ENCODE data around the gene QRSL1. TPM values are rescaled to one million over a fixed set of nuclear protein-coding genes. Genes with fewer than 3 reads are reported as not detected.

Gene QRSL1
- total RNA-seq, 1 donor from 2014 or later, result 17.2 TPM

- Mint-ChIP-seq H3K4me1 (no peaks in the 10 kb centered on the region), H3K27ac (no peak overlapping the region), H3K36me3 (peaks cover 14% of the 10 kb centered on the region), H3K27me3 (ENCODE audit: low read depth) (no peaks in the 10 kb centered on the region), H3K9me3 (peaks cover 8% of the 10 kb centered on the region), H3K4me3 (no peak overlapping the region)
- TF ChIP-seq CTCF (IDR thresholded peaks at IDR 0.05; ENCODE audit: unreplicated experiment), result no peak
- no peak for DNase-seq (ENCODE audit: low spot score in 2 of 2, unreplicated experiment in 2 of 2)
Measured at GRCh38 chr6:106617857-106618256, 11.5 kb upstream of the QRSL1 start.

DNA sequence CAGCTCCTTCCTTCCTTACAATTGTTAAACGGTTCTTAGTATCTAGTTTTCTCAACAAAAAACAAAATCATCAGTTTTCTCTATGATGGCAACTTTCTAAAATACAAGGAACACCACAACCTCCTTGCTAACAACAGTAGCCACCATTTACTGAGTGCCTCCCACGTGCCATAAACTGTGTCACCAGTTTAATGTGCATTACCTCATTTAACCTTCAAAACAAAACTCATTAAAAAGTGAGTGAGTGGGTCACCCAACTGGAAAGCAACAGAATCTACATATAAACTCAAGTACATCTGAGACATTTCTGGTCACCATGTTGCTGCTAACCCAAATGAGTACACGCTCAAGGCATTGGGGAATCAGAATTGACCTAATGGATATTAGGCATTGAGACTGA, 11.1 kb upstream of the QRSL1 start:
- no peak overlapping the region for H3K27ac Mint-ChIP-seq
- H3K9me3 Mint-ChIP-seq, result peaks cover 12% of the 10 kb centered on the region
- H3K36me3 Mint-ChIP-seq, result peaks cover 15% of the 10 kb centered on the region
- TF ChIP-seq CTCF (IDR thresholded peaks at IDR 0.05; ENCODE audit: unreplicated experiment), result no peak
- H3K4me1 Mint-ChIP-seq, result no peaks in the 10 kb centered on the region
- no peaks in the 10 kb centered on the region for H3K27me3 Mint-ChIP-seq (ENCODE audit: low read depth)
- no peak for DNase-seq (ENCODE audit: low spot score in 2 of 2, unreplicated experiment in 2 of 2)
- no peak overlapping the region for H3K4me3 Mint-ChIP-seq

GRCh38 chr6:106619223-106619622, 10.2 kb upstream of the QRSL1 start:
- H3K27ac Mint-ChIP-seq, result no peak overlapping the region
- no peak for TF ChIP-seq CTCF (IDR thresholded peaks at IDR 0.05; ENCODE audit: unreplicated experiment)
- H3K36me3 Mint-ChIP-seq, result peaks cover 14% of the 10 kb centered on the region
- no peaks in the 10 kb centered on the region for H3K4me1 Mint-ChIP-seq
- no peak for DNase-seq (ENCODE audit: low spot score in 2 of 2, unreplicated experiment in 2 of 2)
- H3K9me3 Mint-ChIP-seq, result peaks cover 12% of the 10 kb centered on the region
- no peaks in the 10 kb centered on the region for H3K27me3 Mint-ChIP-seq (ENCODE audit: low read depth)
- no peak overlapping the region for H3K4me3 Mint-ChIP-seq

DNA sequence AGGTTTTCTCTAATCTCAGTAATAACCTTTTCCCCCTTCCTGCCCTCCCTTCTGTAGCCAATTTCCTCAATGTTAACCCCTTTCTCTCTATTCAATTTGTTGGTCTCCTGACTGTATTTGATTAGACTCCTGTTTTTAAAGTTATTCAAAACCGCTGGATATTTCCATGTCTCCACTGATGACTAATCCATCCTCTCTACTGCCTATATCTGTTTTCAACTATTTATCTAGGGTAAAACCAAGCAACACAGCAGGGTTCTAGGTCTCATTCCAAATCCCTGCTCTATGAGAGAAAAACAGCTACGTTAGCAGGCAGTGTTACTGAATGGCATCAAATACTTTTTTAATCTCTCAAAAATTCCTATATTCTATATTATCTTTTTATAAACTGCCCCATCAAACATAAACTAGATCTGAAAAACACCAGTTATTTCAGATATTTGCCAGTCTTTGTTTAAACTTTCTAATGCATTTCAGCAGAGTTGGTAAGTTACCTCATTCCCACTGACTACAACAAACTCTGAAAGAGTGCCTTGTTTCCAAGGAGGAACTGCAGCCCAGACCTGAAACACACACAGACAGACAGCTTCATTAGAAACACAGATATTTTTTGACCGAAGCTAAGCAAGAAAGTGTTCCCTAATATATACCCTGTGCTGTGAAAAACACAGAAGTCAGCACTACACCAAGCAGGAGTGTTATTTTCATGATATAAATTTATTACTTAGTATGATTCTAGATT, 8.3 kb upstream of the QRSL1 start:
- H3K4me3 Mint-ChIP-seq, result no peak overlapping the region
- DNase-seq (ENCODE audit: low spot score in 2 of 2, unreplicated experiment in 2 of 2), result no peak
- H3K36me3 Mint-ChIP-seq, result peaks cover 13% of the 10 kb centered on the region
- TF ChIP-seq CTCF (IDR thresholded peaks at IDR 0.05; ENCODE audit: unreplicated experiment), result no peak
- peaks cover 6% of the 10 kb centered on the region for H3K4me1 Mint-ChIP-seq
- H3K27ac Mint-ChIP-seq, result no peak overlapping the region
- H3K9me3 Mint-ChIP-seq, result peaks cover 12% of the 10 kb centered on the region
- H3K27me3 Mint-ChIP-seq (ENCODE audit: low read depth), result no peaks in the 10 kb centered on the region

GRCh38 chr6:106622412-106622811, 7.0 kb upstream of the QRSL1 start:
- Mint-ChIP-seq H3K27me3 (ENCODE audit: low read depth) (no peaks in the 10 kb centered on the region), H3K27ac (no peak overlapping the region), H3K4me1 (peaks cover 19% of the 10 kb centered on the region), H3K36me3 (peaks cover 13% of the 10 kb centered on the region), H3K4me3 (no peak overlapping the region), H3K9me3 (peaks cover 12% of the 10 kb centered on the region)
- TF ChIP-seq CTCF (IDR thresholded peaks at IDR 0.05; ENCODE audit: unreplicated experiment), result no peak
- no peak for DNase-seq (ENCODE audit: low spot score in 2 of 2, unreplicated experiment in 2 of 2)

Data from mesothelial cell of epicardium (in vitro differentiated cells).